Activated CD4-positive, alpha-beta T cell treated with anti-CD3 and anti-CD28 coated beads, Interleukin-2, Interleukin-6, amounts not matched to agents 100 ng/mL and 50 ng/mL, durations not matched to agents 16 hours and 8 hours (primary cell): Measurements from ENCODE around the gene TTC27.

Source experiments
- DNase-seq: peaks from one replicate; pipeline ENCODE4 v3.0.0-alpha.2; 2020

The TTC27 gene

GRCh38 chr2:32758232-32758631, 130.4 kb downstream of the TTC27 start:
- DNase-seq = no peak

GRCh38 chr2:32760628-32761027, 132.8 kb downstream of the TTC27 start:
- no peak for DNase-seq

GRCh38 chr2:32768387-32769174, 140.7 kb downstream of the TTC27 start:
- DNase-seq = no peak

- DNase-seq = no peak
Observed at GRCh38 chr2:32770360-32770759, 142.5 kb downstream of the TTC27 start.

- peak; percentile 19 for DNase-seq
Observed at GRCh38 chr2:32772638-32773447, 145.0 kb downstream of the TTC27 start.

- DNase-seq = no peak
Observed at GRCh38 chr2:32773448-32773808, 145.6 kb downstream of the TTC27 start.

GRCh38 chr2:32775954-32776353, 148.1 kb downstream of the TTC27 start:
- DNase-seq = no peak

GRCh38 chr2:32777714-32778113, 149.9 kb downstream of the TTC27 start:
- DNase-seq = no peak

GRCh38 chr2:32780961-32781360, 153.1 kb downstream of the TTC27 start:
- DNase-seq = no peak

GRCh38 chr2:32783469-32783868, 155.6 kb downstream of the TTC27 start:
- no peak for DNase-seq

- DNase-seq = no peak
Observed at GRCh38 chr2:32783933-32784332, 156.1 kb downstream of the TTC27 start.

GRCh38 chr2:32787207-32787606, 159.4 kb downstream of the TTC27 start:
- no peak for DNase-seq

- no peak for DNase-seq
Observed at GRCh38 chr2:32788114-32788513, 160.3 kb downstream of the TTC27 start.

GRCh38 chr2:32792416-32792815, 164.6 kb downstream of the TTC27 start:
- no peak for DNase-seq

- no peak for DNase-seq
Observed at GRCh38 chr2:32798829-32799228, 171.0 kb downstream of the TTC27 start.

GRCh38 chr2:32801741-32802140, 173.9 kb downstream of the TTC27 start:
- DNase-seq = no peak

GRCh38 chr2:32802877-32803276, 175.0 kb downstream of the TTC27 start:
- no peak for DNase-seq

- DNase-seq = no peak
Observed at GRCh38 chr2:32804205-32804604, 176.4 kb downstream of the TTC27 start.

GRCh38 chr2:32805104-32806095, 177.6 kb downstream of the TTC27 start:
- no peak for DNase-seq

- DNase-seq = no peak
Observed at GRCh38 chr2:32806857-32807256, 179.0 kb downstream of the TTC27 start.

- DNase-seq = no peak
Observed at GRCh38 chr2:32807662-32808061, 179.8 kb downstream of the TTC27 start.

- no peak for DNase-seq
Observed at GRCh38 chr2:32810909-32811495, 183.2 kb downstream of the TTC27 start.

GRCh38 chr2:32811696-32812095, 183.8 kb downstream of the TTC27 start:
- no peak for DNase-seq
